Breast epithelium (tissue), 4 donors: ENCODE measurements around the gene FAH. TPM values are rescaled to one million over a fixed set of nuclear protein-coding genes. Genes with fewer than 3 reads are reported as not detected.

Experiments used
- DNase-seq, 2 donors: peaks; one replicate each; pipeline ENCODE4 v3.0.0-alpha.2; 2019; ENCODE audit warnings: low spot score in 2 of 2
- H3K27ac ChIP-seq, 2 donors: fragments of 200-600 bp; sonication (generic) in 1 of 2; one replicate each; pipeline ENCODE4 v1.5.1; 2016 to 2019; ENCODE audit warnings: mild to moderate bottlenecking in 1 of 2
- H3K27me3 ChIP-seq, 2 donors: fragments of 200-600 bp; sonication (generic) in 1 of 2; one replicate each; pipeline versions ENCODE4 v1.5.1 to v1.6.0; 2017 to 2019; ENCODE audit warnings: control low read depth in 1 of 2, mild to moderate bottlenecking in 1 of 2
- H3K36me3 ChIP-seq: fragments of 200-600 bp; one replicate; pipeline ENCODE4 v1.5.1; 2019
- H3K4me1 ChIP-seq, 2 donors: fragments of 200-600 bp; sonication (generic); one replicate each; pipeline ENCODE4 v1.5.1; 2016 to 2019; ENCODE audit warnings: control low read depth in 1 of 2
- H3K4me3 ChIP-seq, 3 donors: fragments of 200-600 bp; sonication (generic); 1 replicate in 2 of 3; 2 replicates in 1 of 3; pipeline ENCODE4 v1.5.1; 2016 to 2019; ENCODE audit warnings: mild to moderate bottlenecking in 3 of 3, moderate library complexity in 2 of 3
- H3K9me3 ChIP-seq, 2 donors: fragments of 200-600 bp; sonication (generic) in 1 of 2; one replicate each; pipeline ENCODE4 v1.5.1; 2016 to 2019; ENCODE audit warnings: control low read depth in 1 of 2
- CTCF ChIP-seq, 3 donors: fragments of 450-650 bp; IDR thresholded peaks; one replicate each; pipeline ENCODE4 v1.5.1; 2016 to 2017; ENCODE audit warnings: antibody characterized with exemption in 3 of 3, mild to moderate bottlenecking in 3 of 3, moderate library complexity in 3 of 3
- POLR2A ChIP-seq: fragments of 450-650 bp; IDR thresholded peaks from one replicate; pipeline ENCODE4 v1.6.1; 2016; ENCODE audit warnings: antibody characterized with exemption, mild to moderate bottlenecking, moderate library complexity
- POLR2AphosphoS5 ChIP-seq, 3 donors: sonication (generic); formaldehyde crosslinking; IDR thresholded peaks; one replicate each; pipeline ENCODE4 v1.6.1; 2017; ENCODE audit warnings: antibody characterized with exemption in 3 of 3
- intact Hi-C: fragments of 100-400 bp; cut with DNase I; formaldehyde crosslinking; loops from one replicate; pipeline ENCODE4 v1.15.1; 2023; ENCODE audit warnings: low total_unique reads
- total RNA-seq, 3 donors: library from RNA; depleted of rRNA; stranded (reverse); fragments of >200 nt; gene quantifications; one replicate each; pipeline ENCODE4 v1.1.0, GENCODE V29; 2016

The FAH gene
- total RNA-seq, 3 donors from 2014 or later: 48.8 to 164 (median 50.9) TPM

GRCh38 chr15:80162059-80162554 is 9.3 kb downstream of the FAH start:
- TF ChIP-seq POLR2A (no peak), CTCF (IDR thresholded peaks at IDR 0.05) (no peak), POLR2AphosphoS5 (IDR thresholded peaks at IDR 0.05) (no peak)
- Histone ChIP-seq H3K4me3 (no peak overlapping the region), H3K9me3 (no peaks in the 10 kb centered on the region), H3K27me3 (no peaks in the 10 kb centered on the region), H3K4me1 (peaks cover 0 to 5% of the 10 kb centered on the region in 2 donors), H3K27ac (no peak overlapping the region), H3K36me3 (no peaks in the 10 kb centered on the region)
- no peak for DNase-seq
- intact Hi-C loops: no loop called here

- Histone ChIP-seq H3K4me3 (no peak overlapping the region), H3K27me3 (no peaks in the 10 kb centered on the region), H3K36me3 (no peaks in the 10 kb centered on the region), H3K4me1 (peaks cover 0 to 5% of the 10 kb centered on the region in 2 donors), H3K27ac (peak overlapping the region in 1 of 2 donors; percentile 15), H3K9me3 (no peaks in the 10 kb centered on the region)
- intact Hi-C loops: no loop called here
- no peak for TF ChIP-seq POLR2AphosphoS5 (IDR thresholded peaks at IDR 0.05)
- TF ChIP-seq CTCF (IDR thresholded peaks at IDR 0.05): no peak
- no peak for TF ChIP-seq POLR2A
- DNase-seq: peak in 1 of 2 donors; percentile 59
Observed at GRCh38 chr15:80163217-80163616, 10.4 kb downstream of the FAH start.

GRCh38 chr15:80163897-80164296 is 11.1 kb downstream of the FAH start:
- no peak overlapping the region for H3K27ac ChIP-seq
- no peak for DNase-seq
- intact Hi-C loops: no loop called here
- no peaks in the 10 kb centered on the region for H3K9me3 ChIP-seq
- H3K4me1 ChIP-seq: peaks cover 0 to 5% of the 10 kb centered on the region in 2 donors
- H3K27me3 ChIP-seq: no peaks in the 10 kb centered on the region
- TF ChIP-seq POLR2AphosphoS5 (IDR thresholded peaks at IDR 0.05) (no peak), POLR2A (no peak), CTCF (IDR thresholded peaks at IDR 0.05) (no peak)
- H3K36me3 ChIP-seq: no peaks in the 10 kb centered on the region
- no peak overlapping the region for H3K4me3 ChIP-seq

GRCh38 chr15:80167936-80168335 is 15.1 kb downstream of the FAH start:
- Histone ChIP-seq H3K4me3 (no peak overlapping the region), H3K4me1 (no peaks in the 10 kb centered on the region), H3K36me3 (no peaks in the 10 kb centered on the region), H3K27me3 (no peaks in the 10 kb centered on the region), H3K9me3 (no peaks in the 10 kb centered on the region), H3K27ac (no peak overlapping the region)
- intact Hi-C loops: no loop called here
- no peak for DNase-seq
- TF ChIP-seq CTCF (IDR thresholded peaks at IDR 0.05) (no peak), POLR2A (no peak), POLR2AphosphoS5 (IDR thresholded peaks at IDR 0.05) (no peak)

- H3K27ac ChIP-seq: no peak overlapping the region
- no peaks in the 10 kb centered on the region for H3K9me3 ChIP-seq
- no peaks in the 10 kb centered on the region for H3K27me3 ChIP-seq
- intact Hi-C loops: no loop called here
- no peak overlapping the region for H3K4me3 ChIP-seq
- DNase-seq: no peak
- H3K36me3 ChIP-seq: no peaks in the 10 kb centered on the region
- no peak for TF ChIP-seq CTCF (IDR thresholded peaks at IDR 0.05)
- no peak for TF ChIP-seq POLR2A
- no peak for TF ChIP-seq POLR2AphosphoS5 (IDR thresholded peaks at IDR 0.05)
- peaks cover 0 to 2% of the 10 kb centered on the region in 2 donors for H3K4me1 ChIP-seq
Observed at GRCh38 chr15:80168421-80168820, 15.6 kb downstream of the FAH start.
